SU-DHL-6 (cell line): ENCODE measurements around the gene MMP11.

Experiments
- H2AFZ ChIP-seq: fragments of 200-600 bp; sonication (generic); 2 replicates; pipeline ENCODE4 v1.6.1; 2014; ENCODE audit warnings: low read depth, mild to moderate bottlenecking, moderate library complexity, mixed read lengths, antibody characterized with exemption, low read length; ENCODE audit not compliant: severe bottlenecking
- H3F3A ChIP-seq: fragments of 200-600 bp; shearing (Covaris generic); 2 replicates; pipeline ENCODE4 v1.6.0; 2016; ENCODE audit warnings: antibody characterized with exemption, mild to moderate bottlenecking; ENCODE audit not compliant: insufficient read depth
- H3K27ac ChIP-seq: fragments of 200-600 bp; sonication (generic); 2 replicates; pipeline ENCODE4 v1.5.1; 2016; ENCODE audit warnings: low read depth, mild to moderate bottlenecking, low read length, moderate library complexity, mixed read lengths
- H3K27me3 ChIP-seq: fragments of 200-600 bp; sonication (generic), shearing (Covaris generic); 2 replicates; pipeline ENCODE4 v1.6.0; 2014; ENCODE audit warnings: mild to moderate bottlenecking, low read length
- H3K36me3 ChIP-seq: fragments of 200-600 bp; sonication (generic); 2 replicates; pipeline ENCODE4 v1.6.1; 2014; ENCODE audit warnings: mild to moderate bottlenecking, low read length, mixed read lengths
- H3K4me2 ChIP-seq: fragments of 300-600, 200-600 bp; shearing (Covaris generic), sonication (generic); 2 replicates; pipeline ENCODE4 v1.6.0; 2014; ENCODE audit warnings: low read length, low read depth, mild to moderate bottlenecking; ENCODE audit not compliant: poor library complexity, severe bottlenecking
- H3K4me3 ChIP-seq: fragments of 200-600 bp; sonication (generic); 2 replicates; pipeline ENCODE4 v1.5.1; 2014; ENCODE audit warnings: antibody characterized with exemption, low read length, mild to moderate bottlenecking, mixed read lengths; ENCODE audit not compliant: insufficient read depth, poor library complexity, severe bottlenecking
- H3K79me2 ChIP-seq: fragments of 200-600 bp; sonication (generic); 2 replicates; pipeline ENCODE4 v1.6.1; 2014; ENCODE audit warnings: mild to moderate bottlenecking, low read length, moderate library complexity; ENCODE audit not compliant: insufficient read depth
- H3K9ac ChIP-seq: fragments of 200-600 bp; sonication (generic); 2 replicates; pipeline ENCODE4 v1.7.0; 2014; ENCODE audit warnings: mild to moderate bottlenecking, low read length
- H3K9me2 ChIP-seq: fragments of 200-600 bp; sonication (generic); replicated peaks from 2 replicates; pipeline ENCODE4 v1.6.1; 2014; ENCODE audit warnings: low read length; ENCODE audit not compliant: insufficient read depth
- H3K9me3 ChIP-seq: fragments of 200-600 bp; sonication (generic); 2 replicates; pipeline ENCODE4 v1.6.1; 2014; ENCODE audit warnings: low read length, mixed read lengths; ENCODE audit not compliant: insufficient read depth
- H4K20me1 ChIP-seq: fragments of 200-600 bp; sonication (generic); 2 replicates; pipeline ENCODE4 v1.6.1; 2014; ENCODE audit warnings: low read depth, mild to moderate bottlenecking, antibody characterized with exemption, low read length, moderate library complexity, mixed read lengths
- EZH2phosphoT487 ChIP-seq: fragments of 200-600 bp; sonication (generic), shearing (Covaris generic); conservative IDR thresholded peaks from 2 replicates; pipeline ENCODE4 v1.6.1; 2018; ENCODE audit warnings: mild to moderate bottlenecking, antibody characterized with exemption, low read length, moderate library complexity, mixed read lengths
- TF ChIP-seq, protein P1 (sequence below): fragments of 200-600 bp; sonication (generic); IDR thresholded peaks from one replicate; pipeline ENCODE4 v1.5.1; 2017; ENCODE audit warnings: antibody characterized with exemption, mild to moderate bottlenecking, low read length, moderate library complexity; ENCODE audit not compliant: insufficient read depth, poor library complexity, severe bottlenecking

MMP11 gene

DNA sequence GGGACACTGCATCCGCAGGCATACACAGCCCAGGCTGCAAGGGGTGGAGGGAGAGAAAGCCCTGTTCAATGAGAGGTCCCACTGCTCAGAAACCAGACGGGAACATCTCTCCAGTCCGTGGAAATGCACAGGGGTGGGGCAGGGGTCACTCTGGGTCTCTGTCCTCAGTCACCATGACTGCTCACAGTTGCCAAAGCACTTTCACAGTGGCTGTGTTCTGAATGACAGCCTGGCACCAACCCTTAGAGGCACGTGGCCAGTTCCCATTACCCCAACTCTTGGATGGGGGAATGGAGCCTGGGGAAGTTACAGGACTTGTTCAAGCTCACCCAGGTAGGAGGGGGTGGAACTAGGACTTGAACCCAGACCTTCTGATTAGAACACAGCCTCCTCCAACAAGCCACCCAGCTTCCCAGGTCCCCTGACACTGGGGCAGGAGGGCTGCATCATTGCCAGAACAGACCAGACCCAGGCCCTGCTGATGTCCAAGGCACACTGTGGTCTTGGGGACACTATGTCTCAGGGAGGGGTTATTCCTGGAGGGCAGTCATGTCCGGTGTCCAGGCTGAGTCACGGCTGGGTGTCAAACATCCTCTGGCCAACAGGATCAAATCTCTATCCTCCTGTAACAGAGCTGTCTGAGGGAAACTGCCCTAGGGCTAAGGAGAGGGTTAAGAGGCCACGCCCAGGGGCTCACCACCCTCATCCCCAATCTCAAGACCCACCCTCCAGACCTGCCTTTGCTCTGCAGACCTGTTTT is 30.0 kb upstream of the MMP11 start:
- H3K27me3 ChIP-seq: no peaks in the 10 kb centered on the region
- no peaks in the 10 kb centered on the region for H4K20me1 ChIP-seq

DNA sequence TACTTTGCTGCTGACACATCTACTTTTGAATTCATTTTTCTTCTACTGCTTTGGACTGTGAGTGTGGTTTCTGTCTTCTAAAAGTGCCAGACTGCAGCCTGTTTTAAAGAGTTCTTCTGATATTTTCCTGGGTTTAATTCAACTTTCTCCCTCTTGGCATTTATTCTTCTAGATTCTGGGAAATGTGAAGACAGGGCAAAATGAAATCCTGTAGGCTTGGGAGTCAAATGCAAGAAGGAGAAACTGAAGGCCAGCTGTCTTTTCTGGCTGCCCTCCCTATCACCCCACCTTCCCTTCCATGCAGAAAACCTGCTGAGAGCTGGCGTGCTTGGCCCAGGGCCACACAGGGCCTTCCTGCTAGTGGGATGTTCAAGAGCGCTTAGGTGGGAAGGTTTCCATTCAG is 29.3 kb upstream of the MMP11 start:
- H3K9me2 ChIP-seq: no peaks in the 10 kb centered on the region
- H3K79me2 ChIP-seq: no peaks in the 10 kb centered on the region
- no peaks in the 10 kb centered on the region for H3K27me3 ChIP-seq
- H3F3A ChIP-seq: 0 out of 2 replicates have a peak, but pooled peaks cover 2% of the 10 kb centered on the region
- H2AFZ ChIP-seq: no peak overlapping the region
- H4K20me1 ChIP-seq: no peaks in the 10 kb centered on the region
- no peak overlapping the region for H3K4me2 ChIP-seq
- no peak overlapping the region for H3K4me3 ChIP-seq
- no peak overlapping the region for H3K27ac ChIP-seq
- no peaks in the 10 kb centered on the region for H3K36me3 ChIP-seq
- TF ChIP-seq EZH2phosphoT487: no peak
- TF ChIP-seq, protein P1, sequence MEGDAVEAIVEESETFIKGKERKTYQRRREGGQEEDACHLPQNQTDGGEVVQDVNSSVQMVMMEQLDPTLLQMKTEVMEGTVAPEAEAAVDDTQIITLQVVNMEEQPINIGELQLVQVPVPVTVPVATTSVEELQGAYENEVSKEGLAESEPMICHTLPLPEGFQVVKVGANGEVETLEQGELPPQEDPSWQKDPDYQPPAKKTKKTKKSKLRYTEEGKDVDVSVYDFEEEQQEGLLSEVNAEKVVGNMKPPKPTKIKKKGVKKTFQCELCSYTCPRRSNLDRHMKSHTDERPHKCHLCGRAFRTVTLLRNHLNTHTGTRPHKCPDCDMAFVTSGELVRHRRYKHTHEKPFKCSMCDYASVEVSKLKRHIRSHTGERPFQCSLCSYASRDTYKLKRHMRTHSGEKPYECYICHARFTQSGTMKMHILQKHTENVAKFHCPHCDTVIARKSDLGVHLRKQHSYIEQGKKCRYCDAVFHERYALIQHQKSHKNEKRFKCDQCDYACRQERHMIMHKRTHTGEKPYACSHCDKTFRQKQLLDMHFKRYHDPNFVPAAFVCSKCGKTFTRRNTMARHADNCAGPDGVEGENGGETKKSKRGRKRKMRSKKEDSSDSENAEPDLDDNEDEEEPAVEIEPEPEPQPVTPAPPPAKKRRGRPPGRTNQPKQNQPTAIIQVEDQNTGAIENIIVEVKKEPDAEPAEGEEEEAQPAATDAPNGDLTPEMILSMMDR: no peak
- no peaks in the 10 kb centered on the region for H3K9me3 ChIP-seq
- H3K9ac ChIP-seq: no peak overlapping the region

More for the DNA sequence above, 30.0 kb upstream of the MMP11 start:
- H3K9ac ChIP-seq: no peak overlapping the region
- 0 out of 2 replicates have a peak, but pooled peaks cover 2% of the 10 kb centered on the region for H3F3A ChIP-seq
- no peaks in the 10 kb centered on the region for H3K36me3 ChIP-seq
- H3K9me2 ChIP-seq: no peaks in the 10 kb centered on the region
- no peak overlapping the region for H3K4me2 ChIP-seq
- no peak overlapping the region for H3K27ac ChIP-seq
- no peak overlapping the region for H3K4me3 ChIP-seq
- no peaks in the 10 kb centered on the region for H3K9me3 ChIP-seq
- TF ChIP-seq, protein P1: no peak
- TF ChIP-seq EZH2phosphoT487: no peak
- H2AFZ ChIP-seq: no peak overlapping the region
- H3K79me2 ChIP-seq: no peaks in the 10 kb centered on the region

DNA sequence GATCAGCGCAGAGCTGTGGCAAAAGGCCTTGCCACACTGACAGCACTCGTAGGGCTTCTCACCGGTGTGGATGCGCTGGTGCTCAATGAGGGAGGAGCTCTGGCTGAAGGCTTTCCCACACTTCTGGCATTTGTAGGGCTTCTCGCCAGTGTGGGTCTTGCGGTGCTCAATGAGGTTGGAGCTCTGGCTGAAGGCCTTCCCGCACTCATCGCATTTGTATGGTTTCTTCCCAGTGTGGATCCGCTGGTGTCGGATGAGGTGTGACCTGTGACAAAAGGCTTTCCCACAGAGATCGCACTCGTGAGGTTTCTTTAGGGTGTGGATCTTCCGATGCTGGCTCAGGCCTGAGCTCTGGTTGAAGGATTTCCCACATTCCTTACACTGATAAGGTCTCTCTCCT is 28.6 kb upstream of the MMP11 start:
- no peaks in the 10 kb centered on the region for H3K36me3 ChIP-seq

More for the DNA sequence above, 28.6 kb upstream of the MMP11 start:
- H2AFZ ChIP-seq: no peak overlapping the region
- TF ChIP-seq, protein P1: no peak
- no peak for TF ChIP-seq EZH2phosphoT487
- no peaks in the 10 kb centered on the region for H3K27me3 ChIP-seq
- H3K4me3 ChIP-seq: no peak overlapping the region
- no peaks in the 10 kb centered on the region for H3K9me3 ChIP-seq
- H4K20me1 ChIP-seq: no peaks in the 10 kb centered on the region
- no peaks in the 10 kb centered on the region for H3K9me2 ChIP-seq
- no peaks in the 10 kb centered on the region for H3K79me2 ChIP-seq
- H3F3A ChIP-seq: no peaks in the 10 kb centered on the region
- no peak overlapping the region for H3K9ac ChIP-seq
- no peak overlapping the region for H3K4me2 ChIP-seq
- H3K27ac ChIP-seq: no peak overlapping the region
